Measurements from ENCODE around the gene GPS2. TPM values are rescaled to one million over a fixed set of nuclear protein-coding genes. Genes with fewer than 3 reads are reported as not detected.
A peak's percentile ranks its signal among the peaks of the same experiment; 100 is the strongest.

The GPS2 gene
- total RNA-seq, 1 donor from 2014 or later, result 20.5 TPM

- Mint-ChIP-seq H3K4me1 (peaks cover 18% of the 10 kb centered on the region), H3K27me3 (ENCODE audit: insufficient read depth, low read depth) (peaks cover 18% of the 10 kb centered on the region), H3K36me3 (peaks cover 1% of the 10 kb centered on the region), H3K9me3 (peaks cover 1% of the 10 kb centered on the region), H3K27ac (no peak overlapping the region), H3K4me3 (peak overlapping the region; percentile 88)
- H3K79me2 ChIP-seq (ENCODE audit: low read depth), result no peaks in the 10 kb centered on the region
- peaks cover 45% of the 10 kb centered on the region for H3K27me3 ChIP-seq
- no peak overlapping the region for H3K4me2 ChIP-seq
- no peak overlapping the region for H3K9ac ChIP-seq
- peaks cover 4% of the 10 kb centered on the region for H3K4me1 ChIP-seq
- TF ChIP-seq EZH2 (IDR thresholded peaks at IDR 0.05), result no peak
- TF ChIP-seq CTCF (IDR thresholded peaks at IDR 0.05), result no peak
- H2AFZ ChIP-seq (replicated peaks), result no peak overlapping the region
- peaks cover 16% of the 10 kb centered on the region for H4K20me1 ChIP-seq (ENCODE audit: low read depth)
- H3K9me3 ChIP-seq (ENCODE audit: low read depth), result no peaks in the 10 kb centered on the region
- H3K27ac ChIP-seq, result no peak overlapping the region
- H3K36me3 ChIP-seq, result no peaks in the 10 kb centered on the region
- no peak for DNase-seq (ENCODE audit: low spot score)
- H3F3A ChIP-seq (ENCODE audit: low read depth), result peaks cover 16% of the 10 kb centered on the region
- no peak overlapping the region for H3K4me3 ChIP-seq
Observed at GRCh38 chr17:7283471-7284216, 31.5 kb downstream of the GPS2 start.

GRCh38 chr17:7282752-7283321 is 32.3 kb downstream of the GPS2 start:
- Mint-ChIP-seq H3K9me3 (peaks cover 1% of the 10 kb centered on the region), H3K36me3 (peaks cover 1% of the 10 kb centered on the region), H3K27ac (no peak overlapping the region), H3K4me1 (peaks cover 18% of the 10 kb centered on the region), H3K27me3 (ENCODE audit: insufficient read depth, low read depth) (peaks cover 18% of the 10 kb centered on the region), H3K4me3 (peak overlapping the region; percentile 88)
- Histone ChIP-seq H3K9ac (no peak overlapping the region), H3K4me2 (peak overlapping the region; percentile 76), H2AFZ (replicated peaks) (no peak overlapping the region), H3K4me1 (peaks cover 4% of the 10 kb centered on the region), H3K27me3 (peaks cover 47% of the 10 kb centered on the region), H3K36me3 (no peaks in the 10 kb centered on the region), H3F3A (ENCODE audit: low read depth) (peaks cover 16% of the 10 kb centered on the region), H4K20me1 (ENCODE audit: low read depth) (peaks cover 16% of the 10 kb centered on the region), H3K9me3 (ENCODE audit: low read depth) (no peaks in the 10 kb centered on the region), H3K4me3 (peak overlapping the region; percentile 56), H3K27ac (no peak overlapping the region), H3K79me2 (ENCODE audit: low read depth) (no peaks in the 10 kb centered on the region)
- TF ChIP-seq EZH2 (IDR thresholded peaks at IDR 0.05), result no peak
- TF ChIP-seq CTCF (IDR thresholded peaks at IDR 0.05), result no peak
- no peak for TF ChIP-seq EZH2phosphoT487 (IDR thresholded peaks at IDR 0.05)
- no peak for DNase-seq (ENCODE audit: low spot score)

GRCh38 chr17:7281953-7282751 is 33.0 kb downstream of the GPS2 start:
- peak overlapping the region; percentile 56 for H3K4me3 ChIP-seq
- TF ChIP-seq EZH2phosphoT487 (IDR thresholded peaks at IDR 0.05) (peak; percentile 19), EZH2 (IDR thresholded peaks at IDR 0.05) (no peak)
- H3K36me3 ChIP-seq, result no peaks in the 10 kb centered on the region
- H3K4me1 ChIP-seq, result peaks cover 4% of the 10 kb centered on the region
- Mint-ChIP-seq H3K36me3 (peaks cover 1% of the 10 kb centered on the region), H3K27ac (no peak overlapping the region), H3K9me3 (peaks cover 1% of the 10 kb centered on the region), H3K4me3 (peak overlapping the region; percentile 88), H3K27me3 (ENCODE audit: insufficient read depth, low read depth) (peaks cover 18% of the 10 kb centered on the region), H3K4me1 (peaks cover 18% of the 10 kb centered on the region)
- H3K79me2 ChIP-seq (ENCODE audit: low read depth), result no peaks in the 10 kb centered on the region
- H3K27ac ChIP-seq, result no peak overlapping the region
- peak overlapping the region; percentile 71 for H2AFZ ChIP-seq (replicated peaks)
- DNase-seq (ENCODE audit: low spot score), result no peak
- H3K9ac ChIP-seq, result no peak overlapping the region
- H3K9me3 ChIP-seq (ENCODE audit: low read depth), result no peaks in the 10 kb centered on the region
- peaks cover 16% of the 10 kb centered on the region for H4K20me1 ChIP-seq (ENCODE audit: low read depth)
- peak overlapping the region; percentile 76 for H3K4me2 ChIP-seq
- peaks cover 16% of the 10 kb centered on the region for H3F3A ChIP-seq (ENCODE audit: low read depth)
- peaks cover 47% of the 10 kb centered on the region for H3K27me3 ChIP-seq
